ENCODE results near the gene TFDP2.
A peak's percentile ranks its signal among the peaks of the same experiment; 100 is the strongest.
"Not testable (repeated sequence)": the region's sequence is repeated elsewhere in the genome, so short reads cannot be mapped to it uniquely, and the experiment has no call there.

TFDP2 gene

DNA sequence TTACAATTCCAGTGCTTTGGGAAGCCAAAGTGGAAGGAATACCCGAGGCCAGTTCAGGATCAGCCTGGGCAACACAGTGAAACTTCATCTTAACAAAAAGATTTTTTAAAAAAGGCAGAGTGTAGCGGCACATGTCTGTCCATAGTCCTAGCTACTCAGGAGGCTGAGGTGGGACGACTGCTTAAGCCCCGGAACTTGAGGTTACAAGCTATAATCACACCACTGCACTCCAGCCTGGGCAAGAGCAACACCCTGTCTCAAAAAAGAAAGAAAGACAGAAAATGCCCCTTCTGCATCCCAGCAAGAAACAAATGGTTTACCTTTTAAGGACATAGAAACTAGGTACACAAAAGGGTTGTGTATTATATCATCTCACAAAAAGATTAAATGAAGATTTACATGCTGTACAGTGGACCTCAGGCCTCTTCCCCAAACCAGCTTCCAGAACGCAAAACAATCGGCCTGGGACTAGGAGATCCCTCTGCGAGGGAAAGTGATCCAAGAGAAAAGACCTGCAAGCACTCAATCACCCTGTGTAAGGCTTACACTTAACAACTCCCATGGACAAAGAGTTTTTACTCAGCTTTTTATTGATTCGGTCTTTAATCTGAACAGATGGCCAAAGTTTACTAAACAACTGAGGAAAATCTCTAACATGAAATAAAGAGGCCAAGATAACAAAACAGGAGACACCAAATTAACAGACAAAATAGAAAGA lies 21.2 kb downstream of the TFDP2 start:
- DNase-seq (ENCODE audit: low spot score) = no peak

DNA sequence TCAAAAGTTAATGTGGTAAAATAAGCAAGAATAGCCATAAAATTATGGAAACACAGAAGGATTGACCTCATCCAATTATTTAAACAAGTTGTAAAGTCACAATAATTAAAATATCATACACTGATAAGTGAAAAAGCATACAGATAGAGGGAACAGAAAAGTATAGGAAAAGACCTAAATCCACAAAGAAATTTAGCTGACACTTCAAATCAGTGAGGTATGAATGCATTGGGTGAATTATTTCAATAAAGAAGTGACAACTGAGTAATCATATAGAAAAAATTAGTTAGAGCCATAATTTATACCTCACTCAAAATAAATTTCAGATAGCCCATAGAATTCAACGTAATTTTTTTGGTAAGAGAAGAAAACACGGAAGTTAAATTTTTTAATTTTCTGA lies 25.1 kb downstream of the TFDP2 start:
- DNase-seq (ENCODE audit: low spot score) = no peak

- no peak for DNase-seq (ENCODE audit: low spot score)
Measured at GRCh38 chr3:142120707-142121106, 28.6 kb downstream of the TFDP2 start.

GRCh38 chr3:142118911-142119310 lies 30.4 kb downstream of the TFDP2 start:
- DNase-seq (ENCODE audit: low spot score) = no peak

DNA sequence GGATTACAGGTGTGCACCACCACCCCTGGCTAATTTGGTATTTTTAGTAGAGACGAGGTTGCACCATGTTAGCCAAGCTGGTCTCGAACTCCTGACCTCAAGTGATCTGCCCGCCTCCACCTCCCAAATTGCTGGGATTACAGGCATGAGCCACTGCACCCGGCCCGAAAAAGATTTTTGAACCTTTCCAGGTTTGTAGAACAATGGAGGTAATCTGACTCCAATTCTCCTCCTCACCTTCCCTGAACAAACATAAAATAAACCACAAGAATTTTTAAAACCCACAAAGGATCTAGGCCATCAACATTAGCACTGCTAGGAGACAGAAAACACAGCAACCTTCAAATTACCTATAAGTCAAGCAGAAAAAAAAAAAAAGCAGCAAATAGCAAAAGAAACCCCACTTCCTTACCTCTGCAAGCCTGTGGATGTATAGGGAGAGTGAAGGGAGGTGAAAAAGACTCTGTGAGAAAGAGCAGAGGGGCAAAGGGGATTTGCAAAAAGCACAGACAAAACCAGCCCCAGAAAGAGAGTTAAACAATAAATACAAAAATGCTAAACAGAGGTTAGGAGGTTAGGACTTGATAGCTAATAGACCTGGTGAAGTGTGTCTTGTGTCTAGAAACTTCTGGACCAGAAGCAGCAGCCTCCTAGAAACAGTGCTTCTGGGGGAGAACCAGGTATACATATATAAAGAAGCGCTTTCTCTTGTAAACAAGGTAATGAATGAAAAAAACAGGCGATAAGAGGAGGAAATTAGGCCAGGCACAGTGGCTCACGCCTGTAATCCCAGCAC lies 32.1 kb downstream of the TFDP2 start:
- DNase-seq (ENCODE audit: low spot score) = peak; percentile 61

- DNase-seq (ENCODE audit: low spot score) = no peak
Measured at GRCh38 chr3:142115867-142116668, 33.3 kb downstream of the TFDP2 start.

DNA sequence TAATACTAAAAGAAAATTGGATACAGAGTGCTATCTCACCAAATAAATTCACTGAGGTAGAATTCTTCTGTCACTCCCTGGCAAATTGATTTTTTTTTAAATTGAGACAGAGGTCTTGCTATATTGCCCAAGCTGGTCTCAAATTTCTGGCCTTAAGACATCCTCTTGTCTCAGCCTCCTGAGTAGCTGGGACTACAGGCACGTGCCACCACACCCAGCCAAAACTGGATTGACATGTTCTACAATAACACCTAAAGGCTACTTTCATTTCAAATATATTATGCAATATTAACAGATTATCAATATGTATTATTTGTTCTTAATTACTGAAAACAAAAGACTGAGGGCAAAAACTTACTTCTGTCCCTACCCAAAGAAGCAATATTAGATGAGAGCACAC lies 36.7 kb downstream of the TFDP2 start:
- DNase-seq (ENCODE audit: low spot score) = no peak

DNA sequence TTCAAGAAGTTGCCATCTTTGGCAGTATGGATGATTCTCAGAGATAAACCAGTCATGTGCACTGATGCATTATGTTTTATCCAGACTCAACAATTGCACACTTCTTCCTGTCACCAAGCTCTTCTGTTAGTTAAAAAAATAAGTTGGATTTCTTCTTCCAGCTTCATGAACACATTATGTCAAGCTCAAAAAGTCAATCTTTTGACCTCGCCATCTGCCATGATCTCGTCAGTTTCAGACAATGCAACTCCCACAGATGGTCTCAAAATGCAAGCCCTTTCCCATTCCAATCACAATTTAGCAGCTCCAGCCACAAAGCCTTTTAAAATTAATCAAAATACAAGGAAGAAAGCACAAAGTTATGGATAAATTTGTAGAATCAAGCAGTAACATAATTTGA lies 42.8 kb downstream of the TFDP2 start:
- no peak for DNase-seq (ENCODE audit: low spot score)

DNA sequence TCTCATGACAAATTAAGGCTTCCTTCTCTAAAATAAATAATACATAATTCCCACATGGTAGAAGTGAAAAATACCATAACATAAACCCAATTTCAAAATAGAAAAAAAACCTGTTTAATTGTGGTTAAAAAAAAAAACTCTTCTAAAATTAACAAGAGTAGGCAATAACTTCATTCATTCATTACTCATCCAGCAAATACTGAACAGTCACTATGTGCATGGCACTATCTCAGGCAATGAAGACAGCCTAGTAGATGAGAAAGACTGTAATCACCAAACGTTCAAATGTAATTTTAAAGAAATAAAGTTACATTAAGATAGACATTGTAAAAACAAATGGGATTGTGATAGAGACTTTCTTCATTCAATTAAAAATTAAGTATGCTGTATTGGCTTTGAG lies 43.4 kb downstream of the TFDP2 start:
- no peak for DNase-seq (ENCODE audit: low spot score)

- no peak for DNase-seq (ENCODE audit: low spot score)
Measured at GRCh38 chr3:142104763-142105162, 44.6 kb downstream of the TFDP2 start.

DNA sequence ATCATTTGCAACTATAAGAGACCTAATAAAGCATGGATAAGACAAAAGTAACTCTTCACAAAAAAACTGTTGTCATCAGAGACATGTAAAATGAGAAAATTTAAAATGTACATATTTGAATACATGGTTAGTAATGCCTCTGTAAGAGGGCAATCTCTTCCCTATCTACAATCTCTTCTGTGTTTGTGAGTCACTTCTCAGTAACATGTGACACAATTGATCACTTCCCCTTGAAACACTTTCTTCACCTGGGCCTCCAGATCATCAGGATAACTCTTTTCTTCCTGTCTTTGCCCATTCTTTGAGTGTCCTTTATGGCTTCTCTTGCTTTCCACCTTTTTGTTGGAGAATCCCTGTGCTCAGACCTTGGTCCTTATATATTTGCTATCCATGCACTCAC lies 50.4 kb downstream of the TFDP2 start:
- no peak for DNase-seq (ENCODE audit: low spot score)

DNA sequence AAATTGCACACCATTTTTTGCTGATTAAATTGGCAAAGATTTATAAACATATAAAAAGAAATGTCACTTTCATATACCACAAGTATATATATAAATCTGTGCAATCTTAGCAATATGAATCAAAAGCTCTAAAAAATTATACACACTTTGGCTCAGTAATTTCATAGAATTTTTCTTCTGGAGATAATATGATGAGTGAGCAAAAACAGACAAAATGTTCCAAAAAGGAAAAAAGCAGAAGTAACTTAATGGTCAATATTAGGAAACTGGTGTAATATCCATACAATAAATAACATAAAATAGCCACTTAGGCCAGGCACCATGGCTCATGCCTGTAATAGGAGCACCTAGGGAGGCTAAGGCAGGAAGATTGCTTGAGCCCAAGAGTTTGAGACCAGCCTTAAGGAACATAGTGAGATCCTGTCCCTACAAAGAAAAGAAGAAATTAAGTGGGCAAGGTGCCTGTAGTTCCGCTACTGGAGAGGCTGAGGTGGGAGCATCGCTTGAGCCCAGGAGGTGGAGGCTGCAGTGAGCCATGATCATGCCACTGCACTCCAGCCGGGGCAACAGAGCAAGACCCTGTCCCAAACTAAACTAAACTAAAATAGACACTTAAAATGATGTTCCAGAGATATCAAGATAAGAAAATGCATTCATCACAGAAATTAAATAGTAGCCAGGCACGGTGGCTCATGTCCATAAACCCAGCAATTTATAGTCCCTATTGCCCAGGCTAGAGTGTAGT lies 52.1 kb downstream of the TFDP2 start:
- DNase-seq (ENCODE audit: low spot score) = no peak

DNA sequence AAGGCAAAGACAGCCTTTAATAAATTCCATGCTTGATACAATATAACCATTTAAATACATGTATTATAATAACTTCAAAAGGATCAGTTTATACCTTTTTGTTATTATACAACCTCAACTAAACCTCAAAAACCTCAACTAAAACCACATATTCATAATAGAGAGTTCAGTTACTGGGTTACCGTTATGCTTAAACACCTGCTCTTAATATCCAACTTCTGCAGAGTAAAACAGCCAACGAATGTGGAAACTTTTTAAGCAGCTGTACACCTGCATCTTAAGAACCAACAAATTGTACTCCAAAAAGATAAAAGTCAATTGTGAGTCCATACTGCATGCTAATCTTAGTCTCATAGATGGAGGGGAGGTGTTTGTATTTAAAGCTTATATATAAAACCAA lies 53.5 kb downstream of the TFDP2 start:
- no peak for DNase-seq (ENCODE audit: low spot score)

DNA sequence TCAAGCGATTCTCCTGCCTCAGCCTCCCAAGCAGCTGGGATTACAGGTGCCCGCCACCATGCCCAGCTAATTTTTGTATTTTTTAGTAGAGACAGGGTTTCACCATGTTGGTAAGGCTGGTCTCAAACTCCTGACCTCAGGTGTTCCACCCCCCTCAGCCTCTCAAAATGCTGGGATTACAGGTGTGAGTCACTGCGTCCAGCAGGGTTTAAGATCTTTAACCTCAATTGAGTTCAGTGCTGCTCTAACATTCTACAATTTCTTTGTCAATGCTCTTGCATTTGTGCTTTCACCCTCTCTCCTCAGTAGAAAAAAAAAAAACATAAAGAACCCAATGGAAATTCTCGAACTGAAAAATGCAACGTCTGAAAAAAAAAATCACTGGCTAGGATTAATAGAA lies 60.4 kb downstream of the TFDP2 start:
- DNase-seq (ENCODE audit: low spot score) = not testable (repeated sequence)

DNA sequence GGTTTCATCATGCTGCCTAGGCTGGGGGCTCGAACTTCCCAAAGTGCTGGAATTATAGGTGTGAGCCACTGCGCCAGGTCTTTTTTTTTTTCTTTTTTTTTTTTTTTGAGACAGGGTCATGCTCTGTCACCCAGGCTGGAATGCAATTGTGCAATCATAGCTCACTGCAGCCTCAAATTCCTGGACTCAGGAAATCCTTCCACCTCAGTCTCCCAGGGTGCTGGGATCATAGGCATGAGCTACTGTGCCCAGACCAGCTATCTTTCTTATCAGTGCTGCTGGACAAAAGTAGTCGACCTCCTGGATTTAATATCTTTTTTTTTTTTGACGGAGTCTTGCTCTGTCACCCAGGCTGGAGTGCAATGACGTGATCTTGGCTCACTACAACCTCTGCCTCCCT lies 60.8 kb downstream of the TFDP2 start:
- peak; percentile 46 for DNase-seq (ENCODE audit: low spot score)

- peak; percentile 65 for DNase-seq (ENCODE audit: low spot score)
Measured at GRCh38 chr3:142087676-142088075, 61.7 kb downstream of the TFDP2 start.

GRCh38 chr3:142086581-142087090 lies 62.7 kb downstream of the TFDP2 start:
- DNase-seq (ENCODE audit: low spot score) = peak; percentile 85

- DNase-seq (ENCODE audit: low spot score) = no peak
Measured at GRCh38 chr3:142081178-142081577, 68.2 kb downstream of the TFDP2 start.

- no peak for DNase-seq (ENCODE audit: low spot score)
Measured at GRCh38 chr3:142077859-142078500, 71.4 kb downstream of the TFDP2 start.

GRCh38 chr3:142077155-142077858 lies 72.0 kb downstream of the TFDP2 start:
- no peak for DNase-seq (ENCODE audit: low spot score)

DNA sequence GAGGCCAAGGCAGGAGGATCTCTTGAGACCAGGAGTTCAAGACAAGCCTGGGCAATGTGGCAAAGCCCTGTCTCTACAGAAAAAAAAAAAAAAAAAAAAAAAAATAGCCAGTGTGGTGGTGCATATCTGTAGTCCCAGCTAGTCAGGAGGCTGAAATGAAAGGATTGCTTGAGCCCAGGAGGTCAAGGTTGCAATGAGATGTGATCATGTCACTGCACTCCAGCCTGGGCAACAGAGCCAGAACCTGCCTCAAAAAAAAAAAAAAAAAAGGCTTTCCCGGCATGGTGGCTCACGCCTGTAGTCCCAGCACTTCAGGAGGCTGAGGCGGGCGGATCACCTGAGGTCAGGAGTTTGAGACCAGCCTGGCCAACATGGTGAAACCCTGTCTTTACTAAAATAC lies 73.7 kb downstream of the TFDP2 start:
- DNase-seq (ENCODE audit: low spot score) = not testable (repeated sequence)

Measured in LoVo (cell line).